GM18861 (cell line): ENCODE measurements around the gene ADRM1.

ENCODE experiments used
- ATAC-seq: cut with Tn5 transposase; IDR thresholded peaks from one replicate; pipeline ENCODE4 v1.9.1; 2021; ENCODE audit not compliant: unreplicated experiment

Gene ADRM1

DNA sequence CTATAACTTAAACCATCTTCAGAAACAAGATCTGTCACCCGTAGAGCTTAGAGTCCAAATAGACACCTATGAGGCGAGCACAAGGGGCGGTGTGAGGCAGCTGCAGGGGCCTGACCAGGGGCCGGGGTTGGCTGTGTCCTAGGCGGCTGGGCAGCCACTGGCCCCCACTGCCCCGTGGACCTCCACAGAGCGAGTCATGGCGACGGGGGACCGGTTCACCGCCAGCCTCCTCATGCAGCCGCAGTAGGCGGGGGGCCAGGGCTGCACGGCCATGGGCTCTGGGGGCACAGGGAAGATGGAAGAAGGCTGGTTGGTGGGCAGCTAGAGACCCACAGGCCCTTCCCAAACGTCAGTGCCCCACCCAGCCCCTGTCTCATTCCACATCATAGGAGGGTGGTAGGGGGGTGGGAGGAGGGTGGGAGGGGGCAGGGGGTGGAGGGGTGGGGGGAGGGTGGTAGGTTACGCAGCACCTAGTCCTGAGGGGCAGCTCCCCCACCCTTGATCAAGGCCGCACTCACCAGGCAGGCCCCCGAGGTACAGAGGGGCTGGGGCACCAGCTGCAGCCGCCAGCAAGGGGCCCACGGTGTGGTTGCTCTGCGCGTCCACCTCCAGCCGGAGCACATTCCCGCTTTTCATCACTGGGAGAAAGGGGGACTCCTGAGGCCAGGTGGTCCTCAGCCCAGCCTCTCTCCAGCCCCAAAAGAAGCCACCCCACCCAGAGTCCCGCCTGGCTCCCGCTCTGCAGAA, 6.6 kb downstream of the ADRM1 start:
- no peak for ATAC-seq

DNA sequence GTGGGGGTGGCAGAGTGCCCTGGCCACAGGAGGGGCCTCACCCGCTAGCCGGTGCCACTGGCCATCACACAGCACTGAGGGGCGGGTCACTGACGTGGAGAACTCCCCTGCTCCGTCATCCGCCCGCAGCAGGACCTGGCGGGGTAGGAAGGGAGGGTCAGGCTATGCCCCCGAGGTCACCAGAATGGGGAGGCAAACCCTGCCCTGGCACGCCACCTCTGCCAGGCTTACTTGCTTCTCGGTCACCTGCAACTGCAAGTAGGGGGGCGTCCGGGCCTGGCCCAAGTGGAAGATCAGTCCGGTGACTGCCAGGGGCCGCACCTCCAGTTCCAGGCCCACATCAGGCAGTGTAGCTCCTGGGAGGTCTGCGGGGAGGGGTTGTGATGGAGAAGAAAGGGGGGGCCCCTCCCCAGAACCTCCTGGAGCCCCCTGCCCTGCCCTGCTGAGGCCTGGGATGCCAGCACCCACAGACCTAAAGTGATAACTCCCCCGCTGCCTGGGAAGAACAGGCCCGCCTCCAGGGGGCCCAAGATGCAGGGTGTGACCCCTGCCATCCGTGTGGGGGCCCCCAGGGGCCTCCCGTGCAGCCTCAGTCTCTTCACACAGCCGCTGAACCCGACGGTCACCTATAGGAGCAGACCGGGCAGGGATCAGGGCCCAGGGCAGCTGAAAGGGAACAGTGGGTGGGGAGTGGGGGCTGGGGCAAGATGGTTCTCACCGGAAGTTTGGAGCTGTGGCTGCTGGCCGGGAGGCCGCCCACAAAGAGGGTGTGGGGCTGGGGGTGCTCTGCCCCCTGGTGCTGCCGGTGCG, 7.4 kb downstream of the ADRM1 start:
- no peak for ATAC-seq

DNA sequence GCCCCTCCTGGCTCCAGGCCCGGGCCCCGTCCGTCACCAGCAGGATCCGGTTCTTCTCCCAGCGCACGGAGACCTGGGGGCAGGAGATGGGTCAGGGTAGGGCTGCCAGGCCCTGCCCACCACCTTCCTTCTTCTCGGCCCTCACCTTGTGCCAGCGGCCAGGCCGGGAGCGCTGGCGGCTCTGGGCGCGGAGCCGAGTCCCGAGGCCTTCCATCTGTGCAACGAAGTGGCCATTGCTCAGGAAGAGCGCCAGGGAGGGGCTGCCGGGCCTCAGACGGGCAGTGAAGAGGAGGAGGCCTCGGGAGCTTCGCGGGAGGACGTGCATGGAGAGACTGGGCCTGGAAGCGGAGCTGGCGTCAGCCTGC, 7.9 kb downstream of the ADRM1 start:
- ATAC-seq = no peak

DNA sequence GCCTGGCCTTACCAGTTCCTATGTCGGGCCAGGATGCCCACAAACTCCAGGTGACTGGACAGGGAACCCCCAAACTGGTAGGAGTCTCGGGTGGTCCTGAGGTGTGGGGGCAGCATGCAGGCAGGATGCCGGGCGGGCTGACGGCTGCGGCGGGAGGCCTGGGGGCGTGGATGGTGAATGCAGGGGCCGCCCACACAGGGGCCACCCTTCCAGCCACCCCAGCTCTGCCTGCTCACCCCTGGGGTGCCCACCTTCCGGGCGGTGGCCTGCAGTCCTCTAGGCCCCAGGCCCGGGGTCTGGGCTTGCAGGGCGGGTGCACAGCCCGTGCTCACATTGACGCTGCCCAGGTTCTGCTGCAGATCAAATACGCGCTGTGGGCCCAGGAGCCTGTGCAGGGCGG, 8.4 kb downstream of the ADRM1 start:
- ATAC-seq = no peak

DNA sequence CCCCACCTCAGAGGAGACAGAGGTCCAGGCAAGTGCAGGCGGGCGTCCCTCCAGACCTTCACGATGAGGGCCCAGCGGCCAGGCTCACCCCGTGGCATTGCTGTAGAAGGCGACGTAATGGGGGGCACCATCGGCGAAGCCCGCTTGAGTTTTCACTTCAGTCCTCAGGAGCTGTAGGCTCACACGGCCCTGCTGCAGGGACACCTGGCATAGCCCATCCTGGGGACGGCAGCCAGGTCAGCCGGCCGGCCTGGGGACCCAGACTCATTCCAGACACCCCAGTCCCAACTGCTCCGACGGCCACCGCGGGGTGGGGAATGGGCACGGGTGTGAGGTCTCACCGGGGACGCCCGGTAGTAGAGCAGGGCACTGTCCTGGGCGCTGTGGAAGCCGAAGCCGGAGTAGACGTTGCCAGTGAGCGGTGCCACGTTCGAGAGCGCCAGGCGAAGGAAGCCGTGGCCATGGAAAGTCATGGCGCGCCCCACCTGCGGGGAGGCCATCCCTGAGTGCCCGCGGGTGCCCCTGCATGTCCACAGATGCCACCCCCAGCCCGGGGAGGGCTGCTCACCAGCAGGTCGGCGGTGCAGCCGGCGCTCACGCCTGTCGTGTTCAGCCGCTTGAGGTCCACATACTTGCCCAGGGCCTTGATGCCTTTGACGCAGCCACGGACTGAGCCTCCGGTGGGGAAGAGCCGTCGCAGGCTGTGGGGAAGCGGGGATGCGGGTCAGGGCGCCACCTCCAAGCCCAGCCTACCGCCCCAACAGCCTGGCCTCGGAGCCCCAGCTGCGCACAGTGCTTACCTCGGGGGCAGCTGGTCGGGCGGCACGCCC, 9.2 kb downstream of the ADRM1 start:
- no peak for ATAC-seq

DNA sequence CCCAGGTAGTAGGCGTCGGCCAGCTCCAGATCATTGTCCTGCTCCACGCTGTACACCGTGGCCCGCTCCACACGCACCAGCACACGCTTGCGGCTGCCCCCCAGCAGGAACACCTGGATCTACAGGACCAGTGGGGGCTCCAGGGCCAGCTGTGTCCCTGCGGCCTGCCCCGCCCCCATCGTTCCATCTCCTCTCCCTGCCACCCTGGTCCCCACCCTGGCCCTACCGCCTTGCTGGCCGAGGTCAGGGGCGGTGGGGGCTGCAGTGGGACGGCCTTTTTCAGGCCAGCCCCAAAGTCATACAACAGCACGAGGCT, 9.8 kb downstream of the ADRM1 start:
- ATAC-seq = no peak

DNA sequence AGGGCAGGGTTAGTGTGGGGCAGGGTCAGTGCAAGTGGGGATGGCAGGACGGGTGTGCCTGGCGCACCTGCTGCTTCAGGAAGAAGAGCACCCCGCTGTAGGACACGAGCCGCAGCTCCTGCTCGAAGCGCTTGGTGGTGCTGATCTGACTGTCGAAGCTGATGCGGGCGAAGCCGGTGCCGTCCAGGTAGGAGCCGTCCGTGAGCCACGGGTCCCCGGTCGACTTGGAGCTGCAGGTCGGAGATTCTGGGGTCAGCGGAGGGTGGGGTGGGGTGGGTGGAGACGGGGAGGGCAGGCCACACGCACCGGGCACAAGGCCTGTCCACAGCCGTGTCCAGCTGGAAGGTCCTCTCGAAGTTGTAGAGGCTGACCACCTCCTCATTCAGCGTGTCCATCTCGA, 10.2 kb downstream of the ADRM1 start:
- ATAC-seq = no peak

DNA sequence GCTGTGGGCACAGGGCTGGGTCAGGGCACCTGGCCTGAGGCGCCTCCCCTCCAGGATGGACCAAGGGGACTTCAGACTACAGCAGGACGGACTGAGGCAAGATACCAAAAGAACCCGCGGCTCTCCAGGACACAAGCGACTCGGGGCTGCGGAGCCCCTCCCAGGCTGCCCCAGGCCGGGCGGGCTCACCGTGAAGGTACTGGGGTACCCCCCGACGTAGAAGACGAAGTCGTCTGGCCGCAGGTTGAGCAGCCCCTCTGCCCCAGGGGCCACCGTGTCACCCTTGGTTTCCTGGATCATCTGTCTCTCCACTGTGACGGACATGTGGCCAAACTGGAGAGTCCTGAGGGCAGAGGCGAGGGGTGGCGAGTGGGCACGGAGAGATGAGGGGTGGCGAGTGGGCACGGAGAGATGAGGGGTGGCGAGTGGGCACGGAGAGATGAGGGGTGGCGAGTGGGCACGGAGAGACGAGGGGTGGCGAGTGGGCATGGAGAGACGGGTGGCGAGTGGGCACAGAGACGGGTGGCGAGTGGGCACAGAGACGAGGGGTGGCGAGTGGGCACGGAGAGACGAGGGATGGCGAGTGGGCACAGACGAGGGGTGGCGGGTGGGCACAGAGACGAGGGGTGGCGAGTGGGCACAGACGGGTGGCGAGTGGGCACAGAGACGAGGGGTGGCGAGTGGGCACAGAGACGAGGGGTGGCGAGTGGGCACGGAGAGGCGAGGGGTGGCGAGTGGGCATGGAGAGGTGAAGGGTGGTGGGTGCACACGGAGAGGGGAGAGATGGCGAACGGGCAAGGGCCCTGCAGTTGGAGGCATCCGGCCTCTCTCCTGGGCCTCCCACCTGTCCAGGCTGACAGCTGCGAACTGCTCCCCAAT, 10.9 kb downstream of the ADRM1 start:
- ATAC-seq = no peak

DNA sequence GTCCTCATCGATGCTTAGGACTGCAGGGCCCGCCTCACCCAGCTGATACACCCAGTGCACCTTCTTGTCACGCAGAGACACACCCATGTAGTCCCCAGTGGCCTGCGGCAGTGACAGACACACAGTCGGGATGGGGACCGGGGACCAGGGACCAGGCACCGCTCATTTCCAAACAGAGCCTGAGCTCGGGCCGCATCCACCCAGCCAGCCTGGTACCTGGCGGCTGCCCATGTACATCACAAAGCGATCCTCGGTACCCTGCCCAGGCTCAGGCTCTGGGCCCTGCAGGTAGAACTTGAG, 11.5 kb downstream of the ADRM1 start:
- no peak for ATAC-seq

DNA sequence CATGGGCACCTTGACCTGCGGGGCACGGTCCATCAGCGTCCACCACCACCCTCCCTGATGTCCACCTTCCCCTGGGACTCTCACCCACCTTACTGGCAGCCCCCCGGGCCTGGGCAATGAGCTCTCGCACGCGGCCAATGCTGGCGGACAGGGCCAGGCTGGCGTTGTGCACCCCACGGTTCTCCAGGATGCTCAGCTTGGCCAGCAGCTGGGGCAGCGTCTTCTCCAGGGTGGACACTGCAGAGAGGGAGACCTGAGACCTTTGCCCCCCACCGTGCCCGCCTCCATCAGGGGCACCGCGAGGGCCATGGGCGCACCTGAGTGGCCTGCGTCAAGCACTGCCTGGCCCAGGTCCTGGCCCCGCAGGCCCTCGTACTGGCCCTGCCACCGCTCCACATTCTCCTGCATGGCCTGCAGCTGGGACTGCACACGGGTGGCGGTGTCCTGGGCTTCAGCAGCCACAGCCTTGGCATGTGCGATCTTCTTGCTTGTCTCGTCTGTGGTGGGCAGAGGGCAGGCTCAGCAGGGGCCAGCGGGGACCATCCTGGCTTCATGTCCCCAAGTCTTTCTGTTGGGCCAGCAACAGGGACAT, 12.0 kb downstream of the ADRM1 start:
- no peak for ATAC-seq

DNA sequence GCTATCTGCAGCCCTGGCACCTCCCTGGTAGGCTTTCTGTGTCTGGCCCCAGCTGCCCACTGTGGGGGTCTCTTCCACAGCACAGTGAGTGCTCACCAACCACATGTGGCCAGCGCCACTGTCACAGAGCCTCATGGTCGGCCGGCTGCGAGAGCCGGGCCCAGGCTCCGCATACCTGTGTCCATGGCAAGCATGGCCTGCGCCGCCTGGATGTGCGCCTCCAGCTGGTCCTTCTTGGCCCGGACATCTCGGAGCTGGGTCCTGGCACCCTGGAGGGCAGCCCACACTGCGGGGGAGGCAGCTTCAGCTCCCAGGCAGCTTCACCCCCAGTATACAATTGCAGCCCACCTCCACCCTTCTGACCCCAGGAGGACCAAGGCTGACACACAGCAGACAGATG, 13.0 kb downstream of the ADRM1 start:
- ATAC-seq = no peak

DNA sequence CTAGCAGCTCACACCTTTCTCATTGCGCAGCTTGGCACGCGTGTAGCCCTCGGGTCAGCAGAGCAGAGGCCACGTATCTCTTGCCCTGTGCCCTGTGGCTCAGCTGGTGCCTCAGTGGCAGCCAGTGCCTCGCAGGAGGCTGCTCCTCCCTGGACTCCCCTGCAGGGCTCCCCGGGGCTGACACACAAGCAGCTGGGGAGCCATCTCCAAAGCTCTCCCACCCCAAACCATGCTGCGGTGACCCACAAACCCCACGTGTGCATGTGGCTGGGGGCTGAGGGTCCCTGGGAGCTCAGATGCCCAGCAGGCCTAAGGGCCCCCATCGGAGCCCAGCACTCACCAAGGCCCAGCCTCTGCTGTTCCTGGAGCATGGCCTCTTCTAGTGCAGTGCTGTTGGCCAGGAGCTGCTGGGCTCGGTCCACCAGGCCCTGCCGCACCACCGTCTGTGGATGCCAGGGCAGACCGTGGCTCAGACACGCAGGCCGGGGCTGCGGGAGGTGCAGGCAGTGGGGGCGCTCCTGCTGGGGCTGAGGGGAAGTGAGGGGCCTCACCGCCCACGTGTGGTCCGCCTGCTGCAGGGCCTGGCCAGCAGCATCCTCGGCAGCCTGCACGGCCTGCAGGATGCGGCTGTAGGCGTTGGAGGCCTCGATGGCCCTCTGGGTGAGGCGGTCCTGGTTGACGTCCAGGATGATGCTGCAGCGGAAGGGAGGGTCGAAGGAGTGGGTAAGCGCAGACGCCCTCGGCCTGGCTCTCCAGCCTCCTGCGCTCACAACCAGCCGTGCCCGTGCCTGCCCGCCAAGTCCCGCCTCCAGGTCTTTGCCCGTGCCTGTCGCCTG, 13.8 kb downstream of the ADRM1 start:
- no peak for ATAC-seq

DNA sequence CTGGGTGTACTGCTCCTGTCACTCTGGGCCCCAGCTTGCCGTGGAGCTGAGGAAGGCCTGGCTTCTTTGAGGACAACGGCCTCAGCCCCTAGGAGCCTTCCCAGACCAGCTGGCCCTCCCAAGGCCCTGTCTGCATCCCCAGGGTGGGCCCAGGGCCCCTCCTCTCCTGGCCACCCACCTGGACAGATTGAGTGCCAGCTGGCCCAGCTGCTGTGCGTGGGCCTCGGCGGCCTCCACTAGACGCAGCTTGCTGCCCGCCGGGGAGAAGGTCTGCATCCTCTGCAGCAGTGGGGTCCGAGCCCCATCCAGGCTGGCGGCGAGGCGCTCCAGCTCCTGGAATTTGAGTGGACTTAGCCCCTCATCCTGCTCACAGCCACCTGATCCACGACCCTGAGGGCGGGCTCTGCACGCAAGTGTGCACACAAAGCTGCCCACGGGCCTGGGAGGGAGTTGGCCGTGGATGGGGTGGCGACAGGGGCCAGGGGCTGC, 14.4 kb downstream of the ADRM1 start:
- ATAC-seq = no peak

DNA sequence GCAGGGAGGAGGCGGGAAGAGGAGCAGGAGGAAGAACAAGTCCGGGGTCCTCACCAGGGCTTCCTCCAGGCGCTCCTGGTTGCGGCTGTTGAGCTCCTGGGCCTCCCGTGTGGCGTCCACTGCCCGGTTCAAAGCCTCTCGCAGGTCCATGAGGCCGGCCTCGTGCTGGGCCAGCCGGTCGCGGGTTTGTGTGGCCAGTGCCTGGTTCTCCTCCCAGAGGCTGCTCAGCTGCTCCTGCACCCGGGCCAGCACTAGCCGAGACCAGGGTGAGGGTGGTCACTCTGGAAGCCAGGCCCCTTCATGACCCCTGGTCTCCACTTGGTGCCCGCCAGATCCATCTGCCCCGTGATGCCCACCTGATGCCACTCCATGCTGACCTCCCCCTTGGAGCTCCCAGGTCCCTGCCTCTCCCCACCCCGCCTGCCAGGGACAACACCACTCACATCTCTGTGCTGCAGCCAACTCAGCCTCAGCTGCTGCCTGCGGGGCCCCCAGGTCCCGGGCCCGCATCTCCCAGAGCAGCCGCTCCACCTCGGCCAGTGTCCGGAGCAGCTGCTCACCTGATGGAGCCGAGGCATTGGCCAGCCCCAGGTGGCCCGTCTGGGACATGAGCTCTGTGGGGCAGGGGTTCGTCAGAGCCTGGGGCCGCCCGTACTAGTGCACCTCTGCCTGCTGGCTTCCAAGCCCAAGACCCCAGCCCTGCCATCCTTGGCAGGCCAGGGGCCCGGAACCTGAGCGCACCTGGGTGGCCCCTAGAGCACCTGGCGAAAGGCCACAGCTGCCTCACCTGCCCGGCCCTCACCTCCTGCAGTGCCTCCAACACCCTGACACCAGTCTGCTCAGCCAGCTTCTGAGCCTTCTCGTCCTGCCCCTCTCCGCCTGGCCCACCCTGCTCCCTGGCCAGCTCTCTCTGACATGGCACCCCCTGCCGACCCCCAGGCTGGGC, 15.9 kb downstream of the ADRM1 start:
- ATAC-seq = no peak

DNA sequence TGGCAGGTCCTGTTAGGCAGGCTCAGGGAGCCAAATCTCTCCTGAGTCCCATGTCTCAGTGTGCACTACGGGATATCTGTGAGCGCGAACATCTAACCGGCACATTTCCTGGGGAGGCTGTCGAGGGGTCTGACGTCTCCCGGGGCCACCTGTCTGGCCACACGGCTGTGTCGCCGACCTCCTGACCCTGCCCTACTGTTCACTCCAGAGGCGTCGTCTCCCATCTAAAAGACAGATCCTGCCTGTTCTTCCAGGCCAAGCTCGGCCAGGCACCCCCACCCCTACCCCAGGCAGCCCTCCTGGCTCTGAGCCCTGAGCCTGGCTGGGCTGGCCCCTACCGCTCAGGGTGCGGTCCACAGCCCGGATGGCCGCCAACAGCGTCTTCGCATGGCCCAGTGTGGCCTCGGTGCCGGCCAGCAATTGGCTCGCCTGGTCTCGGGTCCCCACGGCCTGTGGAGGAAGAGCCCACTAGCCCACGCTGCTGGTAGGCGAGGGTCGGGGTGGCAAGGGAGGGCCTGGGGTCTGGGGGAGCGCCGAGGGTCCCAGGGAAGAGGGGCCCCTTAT, 16.6 kb downstream of the ADRM1 start:
- no peak for ATAC-seq

DNA sequence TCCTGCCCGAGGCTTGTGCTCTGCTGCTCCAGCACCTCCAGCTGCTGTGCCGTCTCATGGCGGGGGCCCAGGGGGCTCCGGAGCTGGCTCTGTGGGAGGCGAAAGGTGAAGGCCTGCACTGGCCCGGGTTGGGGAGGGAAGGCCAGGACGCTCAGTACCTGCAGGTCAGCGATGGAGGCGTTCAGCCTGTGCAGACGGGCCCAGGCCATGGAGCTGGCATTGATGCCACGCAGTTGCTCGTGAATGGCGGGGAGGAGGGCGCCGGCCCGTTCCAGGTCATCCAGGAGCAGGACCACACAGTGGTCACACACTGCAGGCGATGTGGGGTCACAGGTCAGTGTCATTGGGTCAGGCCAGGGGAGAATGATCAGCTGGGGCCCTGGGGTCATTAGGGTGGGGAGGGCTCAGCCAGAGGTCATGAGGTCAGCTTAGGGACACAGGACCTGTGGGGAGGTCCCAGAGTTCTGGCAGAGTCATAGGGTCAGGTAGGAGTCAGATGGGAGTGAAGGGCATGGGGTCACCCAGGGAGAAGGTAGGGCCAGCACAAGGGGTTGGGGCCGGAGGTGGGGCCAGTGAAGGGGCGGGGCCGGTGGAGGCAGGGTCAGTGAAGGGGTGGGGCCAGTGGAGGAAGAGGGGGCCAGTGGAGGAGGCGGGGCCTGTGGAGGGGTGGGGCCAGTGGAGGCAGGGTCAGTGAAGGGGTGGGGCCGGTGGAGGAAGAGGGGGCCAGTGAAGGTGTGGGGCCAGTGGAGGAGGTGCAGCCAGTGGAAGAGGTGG, 18.0 kb downstream of the ADRM1 start:
- ATAC-seq = no peak

DNA sequence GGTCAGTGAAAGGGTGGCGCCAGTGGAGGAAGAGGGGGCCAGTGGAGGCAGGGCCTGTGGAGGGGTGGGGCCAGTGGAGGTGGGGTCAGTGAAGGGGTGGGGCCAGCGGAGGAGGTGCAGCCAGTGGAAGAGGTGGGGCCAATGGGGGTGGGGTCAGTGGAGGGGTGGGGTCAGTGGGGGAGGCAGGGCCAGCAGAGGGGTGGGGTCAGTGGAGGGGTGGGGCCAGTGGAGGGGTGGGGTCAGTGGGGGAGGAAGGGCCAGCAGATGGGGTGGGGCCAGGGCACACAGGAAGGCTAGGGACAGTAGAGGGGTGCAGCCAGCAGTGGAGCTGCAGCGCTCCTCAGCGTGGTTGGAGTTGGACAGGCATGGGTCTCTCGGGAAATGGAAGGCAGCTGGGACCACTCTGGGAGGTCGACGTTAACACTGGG, 18.7 kb downstream of the ADRM1 start:
- no peak for ATAC-seq
